ENCODE measurements around the gene KDM4C.

DNA sequence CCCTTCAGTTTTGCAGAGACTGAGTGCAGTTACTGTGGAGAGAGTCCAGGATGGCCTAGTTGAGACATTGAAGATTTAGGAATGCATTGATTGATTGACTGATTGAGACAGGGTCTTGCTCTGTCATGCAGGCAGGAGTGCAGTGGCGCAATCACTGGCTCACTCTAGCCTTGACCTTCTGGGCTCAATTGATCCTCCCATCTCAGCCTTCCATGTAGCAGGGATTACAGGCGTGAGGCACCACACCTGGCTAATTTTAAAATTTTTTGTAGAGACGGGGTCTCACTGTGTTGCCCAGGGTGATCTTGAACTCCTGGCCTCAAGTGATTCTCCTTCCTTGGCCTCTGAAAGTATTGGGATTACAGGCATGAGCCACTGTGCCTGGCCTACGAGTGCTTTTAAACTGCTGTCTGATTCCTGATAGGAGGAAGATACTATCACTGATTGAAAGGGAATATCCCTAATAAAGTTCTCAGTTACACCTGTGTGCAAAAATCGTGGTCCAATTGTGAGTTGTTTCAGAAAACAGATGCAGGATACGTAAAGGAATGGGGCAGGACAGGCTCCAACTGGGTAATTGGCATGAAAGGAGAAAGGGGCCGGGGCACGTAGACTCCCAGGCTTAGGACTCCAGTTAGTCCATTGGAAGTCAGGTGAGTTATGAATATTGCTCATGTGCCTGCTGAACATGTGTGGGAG, 87.5 kb downstream of the KDM4C start:
- TF ChIP-seq, protein P1, sequence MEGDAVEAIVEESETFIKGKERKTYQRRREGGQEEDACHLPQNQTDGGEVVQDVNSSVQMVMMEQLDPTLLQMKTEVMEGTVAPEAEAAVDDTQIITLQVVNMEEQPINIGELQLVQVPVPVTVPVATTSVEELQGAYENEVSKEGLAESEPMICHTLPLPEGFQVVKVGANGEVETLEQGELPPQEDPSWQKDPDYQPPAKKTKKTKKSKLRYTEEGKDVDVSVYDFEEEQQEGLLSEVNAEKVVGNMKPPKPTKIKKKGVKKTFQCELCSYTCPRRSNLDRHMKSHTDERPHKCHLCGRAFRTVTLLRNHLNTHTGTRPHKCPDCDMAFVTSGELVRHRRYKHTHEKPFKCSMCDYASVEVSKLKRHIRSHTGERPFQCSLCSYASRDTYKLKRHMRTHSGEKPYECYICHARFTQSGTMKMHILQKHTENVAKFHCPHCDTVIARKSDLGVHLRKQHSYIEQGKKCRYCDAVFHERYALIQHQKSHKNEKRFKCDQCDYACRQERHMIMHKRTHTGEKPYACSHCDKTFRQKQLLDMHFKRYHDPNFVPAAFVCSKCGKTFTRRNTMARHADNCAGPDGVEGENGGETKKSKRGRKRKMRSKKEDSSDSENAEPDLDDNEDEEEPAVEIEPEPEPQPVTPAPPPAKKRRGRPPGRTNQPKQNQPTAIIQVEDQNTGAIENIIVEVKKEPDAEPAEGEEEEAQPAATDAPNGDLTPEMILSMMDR (IDR thresholded peaks at IDR 0.05): no peak
- TF ChIP-seq POLR2AphosphoS5 (IDR thresholded peaks at IDR 0.05) (no peak), POLR2A (IDR thresholded peaks at IDR 0.05) (no peak), EP300 (IDR thresholded peaks at IDR 0.05) (no peak)
